Measurements from ENCODE around the gene OPCML. TPM values are rescaled to one million over a fixed set of nuclear protein-coding genes. Genes with fewer than 3 reads are reported as not detected.

Gene OPCML
- total RNA-seq, 2 donors from 2014 or later, result under 0.01 TPM; not detected in 1

DNA sequence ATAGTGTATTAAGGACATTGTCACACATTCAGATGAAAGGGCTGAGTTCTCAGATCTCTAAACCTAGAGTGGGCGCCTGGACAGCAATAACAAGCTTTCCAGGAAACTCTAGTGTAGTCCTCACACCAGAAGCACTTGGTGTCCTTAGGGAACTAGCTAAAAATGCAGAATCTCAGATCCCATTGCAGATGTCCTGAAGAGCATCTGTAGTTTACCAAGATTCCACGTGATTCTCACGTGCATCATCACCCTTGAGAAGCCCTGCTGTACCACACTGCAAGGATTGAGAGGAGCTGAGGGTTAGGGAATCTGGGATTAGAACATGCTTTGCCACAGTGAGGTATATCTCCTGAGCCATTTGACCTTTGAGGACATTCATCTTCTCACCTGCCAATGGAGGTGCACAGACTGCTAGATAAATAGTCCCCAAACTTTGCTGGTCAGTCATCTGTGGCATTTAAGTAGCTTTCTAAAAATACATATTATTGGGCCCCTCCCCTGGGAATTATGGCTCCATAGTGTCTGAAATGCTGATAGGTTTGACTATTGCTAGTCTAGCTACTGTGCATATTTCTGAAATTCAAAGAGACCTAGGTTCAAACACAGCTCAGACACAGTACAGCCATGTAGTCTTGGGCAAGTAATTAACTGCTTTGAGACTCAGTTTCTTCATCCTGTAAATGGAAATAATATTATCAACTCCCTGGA, 1068.9 kb downstream of the OPCML start:
- DNase-seq, result no peak
- no peaks in the 10 kb centered on the region for H3K9me3 ChIP-seq
- H3K27ac ChIP-seq, result no peak overlapping the region
- no peaks in the 10 kb centered on the region for H3K27me3 ChIP-seq
- no peak for ATAC-seq
- no peak overlapping the region for H3K4me3 ChIP-seq
- 49 to 69% methylated on average over 3 of the region's 3 CpGs for WGBS, 2 donors
- TF ChIP-seq, protein P1, sequence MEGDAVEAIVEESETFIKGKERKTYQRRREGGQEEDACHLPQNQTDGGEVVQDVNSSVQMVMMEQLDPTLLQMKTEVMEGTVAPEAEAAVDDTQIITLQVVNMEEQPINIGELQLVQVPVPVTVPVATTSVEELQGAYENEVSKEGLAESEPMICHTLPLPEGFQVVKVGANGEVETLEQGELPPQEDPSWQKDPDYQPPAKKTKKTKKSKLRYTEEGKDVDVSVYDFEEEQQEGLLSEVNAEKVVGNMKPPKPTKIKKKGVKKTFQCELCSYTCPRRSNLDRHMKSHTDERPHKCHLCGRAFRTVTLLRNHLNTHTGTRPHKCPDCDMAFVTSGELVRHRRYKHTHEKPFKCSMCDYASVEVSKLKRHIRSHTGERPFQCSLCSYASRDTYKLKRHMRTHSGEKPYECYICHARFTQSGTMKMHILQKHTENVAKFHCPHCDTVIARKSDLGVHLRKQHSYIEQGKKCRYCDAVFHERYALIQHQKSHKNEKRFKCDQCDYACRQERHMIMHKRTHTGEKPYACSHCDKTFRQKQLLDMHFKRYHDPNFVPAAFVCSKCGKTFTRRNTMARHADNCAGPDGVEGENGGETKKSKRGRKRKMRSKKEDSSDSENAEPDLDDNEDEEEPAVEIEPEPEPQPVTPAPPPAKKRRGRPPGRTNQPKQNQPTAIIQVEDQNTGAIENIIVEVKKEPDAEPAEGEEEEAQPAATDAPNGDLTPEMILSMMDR (IDR thresholded peaks at IDR 0.05), result no peak
- TF ChIP-seq POLR2A (IDR thresholded peaks at IDR 0.05), result no peak
- intact Hi-C loops (cut with DNase I), result no loop called here
- H3K4me1 ChIP-seq, result no peaks in the 10 kb centered on the region
- H3K36me3 ChIP-seq (replicated peaks in 1 of 2; ENCODE audit: insufficient read depth in 1 of 2, low read depth in 2 of 2), result no peaks in the 10 kb centered on the region

- no peak for DNase-seq
- no peaks in the 10 kb centered on the region for H3K27me3 ChIP-seq
- H3K4me3 ChIP-seq, result no peak overlapping the region
- no peaks in the 10 kb centered on the region for H3K9me3 ChIP-seq
- 34 to 38% methylated on average over 1 of the region's 1 CpG for WGBS, 2 donors
- intact Hi-C loops (cut with DNase I), result no loop called here
- H3K27ac ChIP-seq, result no peak overlapping the region
- H3K36me3 ChIP-seq (replicated peaks in 1 of 2; ENCODE audit: insufficient read depth in 1 of 2, low read depth in 2 of 2), result no peaks in the 10 kb centered on the region
- no peak for ATAC-seq
- TF ChIP-seq POLR2A (IDR thresholded peaks at IDR 0.05), result no peak
- TF ChIP-seq, protein P1 (IDR thresholded peaks at IDR 0.05), result no peak
- no peaks in the 10 kb centered on the region for H3K4me1 ChIP-seq
These were observed 1072.6 kb downstream of the OPCML start for GRCh38 chr11:132459736-132460135.

DNA sequence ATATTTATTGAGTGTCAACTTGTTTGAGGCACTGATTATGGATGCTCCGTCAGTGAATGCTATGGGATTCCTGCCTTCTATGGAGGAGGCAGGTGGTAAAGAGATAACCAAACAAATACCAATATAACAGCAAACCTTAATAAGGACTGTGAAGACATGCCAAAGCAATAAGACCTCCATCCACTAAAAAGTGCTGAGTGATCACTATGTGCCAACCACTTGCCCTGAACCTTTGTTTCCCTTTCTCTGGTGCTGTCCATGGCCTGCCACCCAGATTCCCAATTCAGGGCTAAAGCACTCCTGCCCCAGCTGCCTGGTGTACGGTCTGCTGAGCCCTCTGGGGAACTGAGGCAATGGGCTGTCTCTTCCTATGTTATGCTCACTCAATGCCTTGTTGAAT, 1074.9 kb downstream of the OPCML start:
- Histone ChIP-seq H3K4me3 (no peak overlapping the region), H3K4me1 (no peaks in the 10 kb centered on the region), H3K27ac (no peak overlapping the region), H3K27me3 (no peaks in the 10 kb centered on the region), H3K36me3 (replicated peaks in 1 of 2; ENCODE audit: insufficient read depth in 1 of 2, low read depth in 2 of 2) (no peaks in the 10 kb centered on the region), H3K9me3 (no peaks in the 10 kb centered on the region)
- no peak for DNase-seq
- intact Hi-C loops (cut with DNase I), result no loop called here
- 73 to 78% methylated on average over 2 of the region's 2 CpGs for WGBS, 2 donors
- no peak for ATAC-seq
- TF ChIP-seq, protein P1 (IDR thresholded peaks at IDR 0.05), result no peak
- no peak for TF ChIP-seq POLR2A (IDR thresholded peaks at IDR 0.05)

- DNase-seq (no peak), ATAC-seq (no peak)
- Histone ChIP-seq H3K27ac (no peak overlapping the region), H3K27me3 (no peaks in the 10 kb centered on the region), H3K4me3 (no peak overlapping the region), H3K4me1 (no peaks in the 10 kb centered on the region), H3K9me3 (no peaks in the 10 kb centered on the region), H3K36me3 (replicated peaks in 1 of 2; ENCODE audit: insufficient read depth in 1 of 2, low read depth in 2 of 2) (no peaks in the 10 kb centered on the region)
- no peak for TF ChIP-seq POLR2A (IDR thresholded peaks at IDR 0.05)
- TF ChIP-seq, protein P1 (IDR thresholded peaks at IDR 0.05), result no peak
- intact Hi-C loops (cut with DNase I), result no loop called here
- WGBS, 2 donors, result 56 to 58% methylated on average over 8 of the region's 8 CpGs
These were observed 1075.5 kb downstream of the OPCML start for GRCh38 chr11:132456751-132457328.

DNA sequence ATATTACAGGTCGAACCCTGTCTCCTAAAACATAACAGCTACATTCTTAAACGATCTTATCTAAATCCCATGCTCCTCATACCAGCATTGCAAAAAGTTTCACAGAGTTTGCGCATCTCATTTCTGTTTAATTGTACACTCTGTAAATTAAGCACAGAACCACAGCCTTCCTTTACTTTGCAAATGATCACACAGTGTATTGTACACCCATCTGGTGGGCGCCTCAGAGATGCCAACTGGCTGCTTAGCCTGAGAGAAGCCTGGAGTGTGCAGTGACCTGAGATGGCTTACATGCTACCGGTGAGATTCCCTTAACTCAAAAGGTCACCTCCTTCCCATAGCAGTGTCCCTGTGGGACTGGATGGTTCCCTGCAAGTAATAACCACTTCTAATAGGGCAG, 1077.3 kb downstream of the OPCML start:
- ATAC-seq, result no peak

More for the DNA sequence above, 1077.3 kb downstream of the OPCML start:
- Histone ChIP-seq H3K27me3 (no peaks in the 10 kb centered on the region), H3K36me3 (replicated peaks in 1 of 2; ENCODE audit: insufficient read depth in 1 of 2, low read depth in 2 of 2) (no peaks in the 10 kb centered on the region), H3K4me1 (no peaks in the 10 kb centered on the region), H3K9me3 (no peaks in the 10 kb centered on the region), H3K27ac (no peak overlapping the region), H3K4me3 (no peak overlapping the region)
- WGBS, 2 donors, result 63 to 72% methylated on average over 5 of the region's 5 CpGs
- intact Hi-C loops (cut with DNase I), result no loop called here
- DNase-seq, result no peak
- TF ChIP-seq, protein P1 (IDR thresholded peaks at IDR 0.05), result no peak
- TF ChIP-seq POLR2A (IDR thresholded peaks at IDR 0.05), result no peak
